ENCODE data around the gene SH2D4B. TPM values are rescaled to one million over a fixed set of nuclear protein-coding genes. Genes with fewer than 3 reads are reported as not detected.

The SH2D4B gene
- total RNA-seq, 2 donors from 2014 or later = not detected

DNA sequence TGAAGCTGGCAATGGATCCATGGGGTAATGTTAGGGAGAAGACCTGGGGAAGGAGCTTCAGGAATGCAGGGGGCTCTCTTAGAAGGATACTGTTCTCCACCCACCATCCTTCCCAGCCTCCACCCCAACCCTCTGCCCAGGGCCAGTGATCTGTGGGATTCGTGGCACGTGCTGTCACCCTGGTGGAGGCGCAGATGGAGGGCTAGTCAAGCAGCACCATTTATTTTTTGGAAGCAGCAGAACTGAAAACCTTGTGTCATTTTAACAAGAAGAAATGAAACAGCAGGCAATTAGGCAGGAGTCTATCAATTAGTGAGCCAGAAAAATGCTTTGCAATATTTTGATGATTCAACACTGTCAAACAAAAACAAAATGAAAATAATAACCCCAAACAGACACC lies 155.9 kb downstream of the SH2D4B start:
- ATAC-seq = no peak
- DNase-seq = no peak
- intact Hi-C loops (cut with DNase I, micrococcal nuclease) = no loop called here

DNA sequence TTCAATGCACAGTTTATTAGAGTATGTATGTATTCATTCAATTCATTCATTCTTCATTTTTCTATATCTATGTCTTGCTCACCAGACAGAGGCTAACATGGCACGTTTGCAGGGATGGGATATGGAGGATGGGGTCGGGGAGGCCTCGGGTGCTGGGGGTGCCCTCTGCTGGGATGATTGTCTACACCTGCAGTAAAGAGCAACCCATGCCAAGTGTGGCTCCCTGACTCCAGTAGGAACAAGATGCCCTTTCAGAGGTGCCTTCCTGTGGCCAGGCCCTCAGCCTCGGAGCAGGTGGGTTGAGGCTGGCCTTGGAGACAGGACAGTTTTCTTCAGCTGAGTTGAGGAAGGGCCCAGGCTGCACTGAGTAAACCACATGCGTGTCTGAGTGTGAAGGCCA lies 157.2 kb downstream of the SH2D4B start:
- no peak for DNase-seq
- no peak for ATAC-seq
- intact Hi-C loops (cut with DNase I, micrococcal nuclease) = no loop called here

Other genes with a start within 250 kb of the SH2D4B start
- under 1 TPM in 1 of 2 donors, not detected in 1; 0.39 TPM for gene MAT1A, start 248.2 kb upstream of the SH2D4B start, total RNA-seq
- gene DYDC1, start 181.1 kb upstream of the SH2D4B start, total RNA-seq = not detected
- gene DYDC2, start 181.1 kb upstream of the SH2D4B start, total RNA-seq = not detected
- gene PRXL2A, start 129.4 kb upstream of the SH2D4B start, total RNA-seq = 100 to 1,000 TPM in 1 of 2 donors, 10 to 100 TPM in 1; 97.6 to 108 TPM
- gene TSPAN14, start 83.6 kb upstream of the SH2D4B start, total RNA-seq = 10 to 100 TPM; 85.6 TPM